Osteocyte (in vitro differentiated cells): ENCODE data around the gene SDR39U1. TPM values are rescaled to one million over a fixed set of nuclear protein-coding genes. Genes with fewer than 3 reads are reported as not detected.
"Not testable (repeated sequence)": the region's sequence is repeated elsewhere in the genome, so short reads cannot be mapped to it uniquely, and the experiment has no call there.

Experiments used
- DNase-seq: peaks from one replicate; pipeline ENCODE4 v3.0.0; 2021; ENCODE audit warnings: mixed read lengths; ENCODE audit not compliant: unreplicated experiment; ENCODE audit errors: extremely low spot score
- H3K27ac Mint-ChIP-seq: one replicate; pipeline ENCODE4 v1.8.0; 2021; ENCODE audit warnings: mild to moderate bottlenecking, mixed read lengths; ENCODE audit not compliant: unreplicated experiment
- H3K27me3 Mint-ChIP-seq: one replicate; pipeline ENCODE4 v1.8.0; 2021; ENCODE audit warnings: mixed read lengths; ENCODE audit not compliant: unreplicated experiment
- H3K36me3 Mint-ChIP-seq: one replicate; pipeline ENCODE4 v1.8.0; 2021; ENCODE audit warnings: mixed read lengths; ENCODE audit not compliant: unreplicated experiment
- H3K4me1 Mint-ChIP-seq: one replicate; pipeline ENCODE4 v1.8.0; 2021; ENCODE audit warnings: mixed read lengths; ENCODE audit not compliant: unreplicated experiment
- H3K4me3 Mint-ChIP-seq: one replicate; pipeline ENCODE4 v1.8.0; 2021; ENCODE audit warnings: mild to moderate bottlenecking, moderate library complexity, mixed read lengths; ENCODE audit not compliant: unreplicated experiment
- H3K9me3 Mint-ChIP-seq: one replicate; pipeline ENCODE4 v1.8.0; 2021; ENCODE audit warnings: mixed read lengths; ENCODE audit not compliant: unreplicated experiment
- total RNA-seq: library from RNA; stranded (reverse); gene quantifications from 2 replicates; pipeline ENCODE4 v1.2.1, GENCODE V29; 2021
- TF ChIP-seq, protein P1 (sequence below): fragments of 200-600 bp; sonication (generic); IDR thresholded peaks from 2 replicates; pipeline ENCODE4 v1.5.0; 2021; ENCODE audit warnings: antibody characterized with exemption, mild to moderate bottlenecking, moderate library complexity

The SDR39U1 gene
- total RNA-seq, 1 donor from 2014 or later = 53.9 TPM

GRCh38 chr14:24475261-24475660, 32.7 kb upstream of the SDR39U1 start:
- H3K9me3 Mint-ChIP-seq = peaks cover 4% of the 10 kb centered on the region
- no peaks in the 10 kb centered on the region for H3K4me1 Mint-ChIP-seq
- no peaks in the 10 kb centered on the region for H3K27me3 Mint-ChIP-seq
- TF ChIP-seq, protein P1, sequence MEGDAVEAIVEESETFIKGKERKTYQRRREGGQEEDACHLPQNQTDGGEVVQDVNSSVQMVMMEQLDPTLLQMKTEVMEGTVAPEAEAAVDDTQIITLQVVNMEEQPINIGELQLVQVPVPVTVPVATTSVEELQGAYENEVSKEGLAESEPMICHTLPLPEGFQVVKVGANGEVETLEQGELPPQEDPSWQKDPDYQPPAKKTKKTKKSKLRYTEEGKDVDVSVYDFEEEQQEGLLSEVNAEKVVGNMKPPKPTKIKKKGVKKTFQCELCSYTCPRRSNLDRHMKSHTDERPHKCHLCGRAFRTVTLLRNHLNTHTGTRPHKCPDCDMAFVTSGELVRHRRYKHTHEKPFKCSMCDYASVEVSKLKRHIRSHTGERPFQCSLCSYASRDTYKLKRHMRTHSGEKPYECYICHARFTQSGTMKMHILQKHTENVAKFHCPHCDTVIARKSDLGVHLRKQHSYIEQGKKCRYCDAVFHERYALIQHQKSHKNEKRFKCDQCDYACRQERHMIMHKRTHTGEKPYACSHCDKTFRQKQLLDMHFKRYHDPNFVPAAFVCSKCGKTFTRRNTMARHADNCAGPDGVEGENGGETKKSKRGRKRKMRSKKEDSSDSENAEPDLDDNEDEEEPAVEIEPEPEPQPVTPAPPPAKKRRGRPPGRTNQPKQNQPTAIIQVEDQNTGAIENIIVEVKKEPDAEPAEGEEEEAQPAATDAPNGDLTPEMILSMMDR = no peak
- H3K27ac Mint-ChIP-seq = no peak overlapping the region
- no peak for DNase-seq
- H3K4me3 Mint-ChIP-seq = no peak overlapping the region
- no peaks in the 10 kb centered on the region for H3K36me3 Mint-ChIP-seq

GRCh38 chr14:24473211-24473610, 30.6 kb upstream of the SDR39U1 start:
- TF ChIP-seq, protein P1 = no peak
- no peaks in the 10 kb centered on the region for H3K4me1 Mint-ChIP-seq
- H3K9me3 Mint-ChIP-seq = peaks cover 4% of the 10 kb centered on the region
- no peaks in the 10 kb centered on the region for H3K36me3 Mint-ChIP-seq
- no peak overlapping the region for H3K4me3 Mint-ChIP-seq
- no peak for DNase-seq
- peaks cover 2% of the 10 kb centered on the region for H3K27me3 Mint-ChIP-seq
- H3K27ac Mint-ChIP-seq = no peak overlapping the region

DNA sequence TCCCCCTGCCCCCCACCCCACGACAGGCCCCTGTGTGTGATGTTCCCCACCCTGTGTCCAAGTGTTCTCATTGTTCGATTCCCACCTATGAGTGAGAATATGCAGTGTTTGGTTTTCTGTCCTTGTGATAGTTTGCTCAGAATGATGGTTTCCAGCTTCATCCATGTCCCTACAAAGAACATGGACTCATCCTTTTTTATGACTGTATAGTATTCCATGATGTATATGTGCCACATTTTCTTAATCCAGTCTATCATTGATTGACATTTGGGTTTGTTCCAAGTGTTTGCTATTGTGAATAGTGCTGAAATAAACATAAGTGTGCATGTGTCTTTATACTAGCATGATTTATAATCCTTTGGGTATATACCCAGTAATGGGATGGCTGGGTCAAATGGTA, 27.9 kb upstream of the SDR39U1 start:
- H3K27me3 Mint-ChIP-seq, H3K9me3 Mint-ChIP-seq, H3K4me3 Mint-ChIP-seq, H3K36me3 Mint-ChIP-seq, H3K27ac Mint-ChIP-seq, H3K4me1 Mint-ChIP-seq, DNase-seq: not testable (repeated sequence)

DNA sequence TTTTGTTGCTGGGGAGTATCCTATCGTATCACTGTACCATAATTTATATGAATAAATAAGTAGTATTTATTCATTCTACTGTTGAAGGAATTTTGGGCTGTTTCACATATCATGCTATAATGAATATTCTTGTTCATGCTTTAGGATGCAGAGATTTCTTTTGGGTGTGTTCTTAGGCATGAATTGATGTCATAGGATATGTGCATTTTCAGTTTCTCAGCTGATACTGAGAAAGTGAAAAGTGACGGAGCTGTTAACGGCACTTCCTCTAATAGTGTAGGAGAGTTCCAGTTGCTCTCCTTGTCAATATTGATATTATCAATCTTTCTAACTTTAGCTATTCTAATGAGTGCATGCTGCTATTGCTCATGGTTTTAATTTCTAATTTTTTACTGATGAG, 23.2 kb upstream of the SDR39U1 start:
- no peak for DNase-seq
- Mint-ChIP-seq H3K4me1 (no peaks in the 10 kb centered on the region), H3K9me3 (peaks cover 7% of the 10 kb centered on the region), H3K4me3 (no peak overlapping the region), H3K27me3 (peaks cover 2% of the 10 kb centered on the region), H3K27ac (no peak overlapping the region), H3K36me3 (peaks cover 7% of the 10 kb centered on the region)
- TF ChIP-seq, protein P1 = no peak

DNA sequence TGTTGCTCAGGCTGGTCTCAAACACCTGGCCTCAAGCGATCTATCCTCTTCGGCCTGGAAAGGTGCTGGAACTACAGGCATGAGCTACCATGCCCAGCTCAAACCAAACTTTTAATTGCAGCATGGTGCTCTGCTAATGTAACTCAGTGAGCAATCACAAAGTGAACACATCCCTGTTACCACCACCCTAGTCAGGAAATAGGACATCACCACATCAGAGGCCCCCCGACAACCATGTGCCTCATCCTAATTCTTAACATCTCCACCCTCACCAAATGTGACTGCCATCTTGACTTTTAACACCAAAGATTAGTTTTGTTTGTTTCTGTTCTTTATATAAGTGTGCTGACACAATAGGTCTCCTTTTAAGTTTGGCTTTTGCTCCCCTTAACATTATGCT, 22.8 kb upstream of the SDR39U1 start:
- Mint-ChIP-seq H3K4me1 (no peaks in the 10 kb centered on the region), H3K9me3 (peaks cover 7% of the 10 kb centered on the region), H3K27ac (no peak overlapping the region), H3K27me3 (peaks cover 2% of the 10 kb centered on the region), H3K36me3 (peaks cover 7% of the 10 kb centered on the region), H3K4me3 (no peak overlapping the region)
- DNase-seq = no peak
- TF ChIP-seq, protein P1 = no peak
